GM19452 (cell line): ENCODE results near the gene REEP3.

Source experiments
- ATAC-seq: cut with Tn5 transposase; IDR thresholded peaks from one replicate; pipeline ENCODE4 v1.9.1; 2021; ENCODE audit not compliant: unreplicated experiment

The REEP3 gene

GRCh38 chr10:63505562-63505961 lies 15.6 kb upstream of the REEP3 start:
- no peak for ATAC-seq

- ATAC-seq = no peak
Measured at GRCh38 chr10:63506554-63506953, 14.6 kb upstream of the REEP3 start.

- ATAC-seq = no peak
Measured at GRCh38 chr10:63515002-63515763, 6.0 kb upstream of the REEP3 start.

- ATAC-seq = no peak
Measured at GRCh38 chr10:63516207-63516606, 5.0 kb upstream of the REEP3 start.

- ATAC-seq = no peak
Measured at GRCh38 chr10:63518690-63519288, 2.4 kb upstream of the REEP3 start.

- peak; percentile 61 for ATAC-seq
Measured at GRCh38 chr10:63521416-63522276, 445 bp downstream of the REEP3 start.

- no peak for ATAC-seq
Measured at GRCh38 chr10:63522277-63522687, 1.1 kb downstream of the REEP3 start.

GRCh38 chr10:63522995-63523394 lies 1.8 kb downstream of the REEP3 start:
- ATAC-seq = no peak

- no peak for ATAC-seq
Measured at GRCh38 chr10:63525021-63525420, 3.8 kb downstream of the REEP3 start.

- no peak for ATAC-seq
Measured at GRCh38 chr10:63527401-63527800, 6.2 kb downstream of the REEP3 start.

- no peak for ATAC-seq
Measured at GRCh38 chr10:63528084-63528744, 7.0 kb downstream of the REEP3 start.

- no peak for ATAC-seq
Measured at GRCh38 chr10:63530409-63530808, 9.2 kb downstream of the REEP3 start.

GRCh38 chr10:63534723-63535122 lies 13.5 kb downstream of the REEP3 start:
- no peak for ATAC-seq

- no peak for ATAC-seq
Measured at GRCh38 chr10:63536698-63537097, 15.5 kb downstream of the REEP3 start.

- ATAC-seq = no peak
Measured at GRCh38 chr10:63537536-63537935, 16.3 kb downstream of the REEP3 start.

- no peak for ATAC-seq
Measured at GRCh38 chr10:63539377-63539776, 18.2 kb downstream of the REEP3 start.

- ATAC-seq = no peak
Measured at GRCh38 chr10:63539994-63540393, 18.8 kb downstream of the REEP3 start.

- ATAC-seq = no peak
Measured at GRCh38 chr10:63542835-63543575, 21.8 kb downstream of the REEP3 start.

GRCh38 chr10:63543576-63543962 lies 22.4 kb downstream of the REEP3 start:
- ATAC-seq = no peak

- ATAC-seq = no peak
Measured at GRCh38 chr10:63544418-63544817, 23.2 kb downstream of the REEP3 start.
